Heart right ventricle (tissue), 16 donors: ENCODE measurements around the gene LRRC72. TPM values are rescaled to one million over a fixed set of nuclear protein-coding genes. Genes with fewer than 3 reads are reported as not detected.

Experiments
- ATAC-seq, 8 donors: fragments of 200-7000 bp; cut with Tn5 transposase; one replicate each; pipeline ENCODE4 v1.9.1; 2020; ENCODE audit warnings: mild to moderate bottlenecking in 8 of 8, moderate library complexity in 8 of 8, moderate number of reproducible peaks in 1 of 8
- DNase-seq, 2 donors: peaks; one replicate each; pipeline ENCODE4 v3.0.0-alpha.2; 2020
- H3K27ac ChIP-seq, 10 donors: fragments of 200-600 bp; sonication (generic) in 2 of 10; one replicate each; pipeline versions ENCODE4 v1.5.0 to v1.8.0; 2020 to 2022; ENCODE audit warnings: mild to moderate bottlenecking in 3 of 10
- H3K27me3 ChIP-seq, 7 donors: fragments of 200-600 bp; one replicate each; pipeline ENCODE4 v1.8.0; 2021 to 2022; ENCODE audit warnings: mild to moderate bottlenecking in 2 of 7
- H3K36me3 ChIP-seq, 9 donors: fragments of 200-600 bp; sonication (generic) in 1 of 9; one replicate each; pipeline versions ENCODE4 v1.5.0 to v1.8.0; 2020 to 2022; ENCODE audit warnings: mild to moderate bottlenecking in 2 of 9
- H3K4me1 ChIP-seq, 9 donors: fragments of 200-600 bp; sonication (generic) in 1 of 9; one replicate each; pipeline versions ENCODE4 v1.5.0 to v1.8.0; 2020 to 2022; ENCODE audit warnings: mild to moderate bottlenecking in 4 of 9
- H3K4me3 ChIP-seq, 10 donors: fragments of 200-600 bp; sonication (generic) in 2 of 10; one replicate each; pipeline versions ENCODE4 v1.5.0 to v1.8.0; 2020 to 2022; ENCODE audit warnings: mild to moderate bottlenecking in 7 of 10, moderate library complexity in 2 of 10
- H3K9me3 ChIP-seq, 11 donors: fragments of 200-600 bp in 10 of 11; sonication (generic) in 2 of 11; one replicate each; pipeline versions ENCODE4 v1.5.0 to v1.8.0; 2013 to 2022; ENCODE audit warnings: mild to moderate bottlenecking in 2 of 11, control low read depth in 1 of 11, moderate library complexity in 1 of 11
- WGBS, 2 donors: extraction: QIAGEN DNeasy Blood & Tissue Kit; methylation state at CpG; one replicate each; pipeline ENCODE4 v1.1.7; 2013; ENCODE audit warnings: inconsistent platforms in 1 of 2; 5-methylcytosine and 5-hydroxymethylcytosine counted together
- intact Hi-C, 10 donors: fragments of 100-400 bp; cut with DNase I; formaldehyde crosslinking; loops; one replicate each; pipeline versions ENCODE4 v1.11.1 to v1.14.2; 2022
- polyA plus RNA-seq, 2 donors: library from polyadenylated mRNA; stranded (reverse); fragments of 200-250 nt; gene quantifications; one replicate each; pipeline ENCODE4 v1.2.3, GENCODE V29; 2013
- total RNA-seq, 10 donors: library from RNA; stranded (reverse); fragmentation: NEBNext Ultra II Directional in 3 of 10; extraction: Animal tissue kit (Norgen Biotek cat#: 25700) in 3 of 10; gene quantifications; one replicate each; pipeline versions ENCODE4 v1.2.1 to v1.2.4, GENCODE V29; 2021 to 2023
- TF ChIP-seq, protein P1 (sequence below), 9 donors: fragments of 200-600 bp; sonication (generic) in 2 of 9; IDR thresholded peaks; one replicate each; pipeline versions ENCODE4 v1.5.0 to v1.8.0; 2021 to 2022; ENCODE audit warnings: antibody characterized with exemption in 9 of 9, mild to moderate bottlenecking in 5 of 9, moderate library complexity in 1 of 9
- donor health status: Arrhythmogenic right ventricular cardiomyopathy.
- donor health status: ischemic (EF 13 %, LVEDD 7.1; RV severe dilation, severe dysfunction).
- donor health status: healthy with polysubstance abuse.
- donor health status: DM: no; HTN: yes; CAD: no.
- donor health status: DM: no; HTN: no; CAD: no.
- donor health status: ischemic (EF 25% LVEDD 6.9; RV normal size, moderate dysfunction).
- donor health status: ischemic (EF 25% LVEDD 5.7; RV mildly dilated, moderate dysfunction).
- donor health status: healthy.
- donor health status: DM: yes; HTN: yes; CAD: no.
- donor health status: Ischemic cardiomyopathy.
- donor health status: ischemic (EF 35%, LVEDD 5.7; RV mildly dilated, moderate dysfunction).
- donor health status: nonischemic (EF 11% LVEDD 7.7; RV severe dilation, severe dysfunction).
- donor health status: DM: yes; HTN: yes; CAD: no.
- donor health status: PGD.
- donor health status: ischemic (EF 29% LVEDD 5.4; RV normal size, mild dysfunction).
- donor health status: nonischemic (EF 23%, LVEDD 6.1; RV moderate dilation, normal function).

Gene LRRC72
- total and polyA plus RNA-seq, 12 donors = not detected

DNA sequence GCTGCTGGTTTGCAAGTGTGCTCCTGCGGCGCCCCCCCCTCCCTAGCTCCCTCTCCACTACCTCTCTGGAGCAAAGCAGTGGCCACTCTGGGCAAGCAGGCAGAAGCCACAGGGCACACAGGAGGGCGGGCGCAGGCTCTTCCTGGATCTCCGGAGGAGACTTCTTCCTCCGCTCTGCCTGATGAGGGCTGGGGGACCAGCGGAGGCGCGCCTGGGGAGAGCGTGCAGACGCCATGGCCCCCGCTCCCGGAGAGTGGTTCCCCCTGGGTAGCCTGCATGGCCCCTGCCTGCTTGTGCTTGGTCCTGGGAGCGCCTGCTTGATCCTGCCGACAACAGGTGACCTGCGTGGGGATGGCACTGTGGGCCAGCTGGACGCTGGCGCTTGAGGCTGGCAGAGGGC is 89.9 kb downstream of the LRRC72 start:
- Histone ChIP-seq H3K4me1 (no peaks in the 10 kb centered on the region), H3K27ac (no peak overlapping the region), H3K4me3 (no peak overlapping the region), H3K9me3 (no peaks in the 10 kb centered on the region), H3K27me3 (no peaks in the 10 kb centered on the region), H3K36me3 (peaks cover 0 to 99% (median 39%) of the 10 kb centered on the region in 9 donors)
- DNase-seq (no peak), ATAC-seq (no peak)
- TF ChIP-seq, protein P1, sequence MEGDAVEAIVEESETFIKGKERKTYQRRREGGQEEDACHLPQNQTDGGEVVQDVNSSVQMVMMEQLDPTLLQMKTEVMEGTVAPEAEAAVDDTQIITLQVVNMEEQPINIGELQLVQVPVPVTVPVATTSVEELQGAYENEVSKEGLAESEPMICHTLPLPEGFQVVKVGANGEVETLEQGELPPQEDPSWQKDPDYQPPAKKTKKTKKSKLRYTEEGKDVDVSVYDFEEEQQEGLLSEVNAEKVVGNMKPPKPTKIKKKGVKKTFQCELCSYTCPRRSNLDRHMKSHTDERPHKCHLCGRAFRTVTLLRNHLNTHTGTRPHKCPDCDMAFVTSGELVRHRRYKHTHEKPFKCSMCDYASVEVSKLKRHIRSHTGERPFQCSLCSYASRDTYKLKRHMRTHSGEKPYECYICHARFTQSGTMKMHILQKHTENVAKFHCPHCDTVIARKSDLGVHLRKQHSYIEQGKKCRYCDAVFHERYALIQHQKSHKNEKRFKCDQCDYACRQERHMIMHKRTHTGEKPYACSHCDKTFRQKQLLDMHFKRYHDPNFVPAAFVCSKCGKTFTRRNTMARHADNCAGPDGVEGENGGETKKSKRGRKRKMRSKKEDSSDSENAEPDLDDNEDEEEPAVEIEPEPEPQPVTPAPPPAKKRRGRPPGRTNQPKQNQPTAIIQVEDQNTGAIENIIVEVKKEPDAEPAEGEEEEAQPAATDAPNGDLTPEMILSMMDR (IDR thresholded peaks at IDR 0.05) = no peak
- intact Hi-C loops = loop anchor here in 1 of 10 donors (10.0 kb wide), 1 partner anchor 308 kb away; no protein-coding TSS in a partner anchor
- 85 to 92% methylated on average over 18 of the region's 18 CpGs for WGBS, 2 donors

- Histone ChIP-seq H3K9me3 (no peaks in the 10 kb centered on the region), H3K4me1 (no peaks in the 10 kb centered on the region), H3K27me3 (no peaks in the 10 kb centered on the region), H3K4me3 (no peak overlapping the region), H3K27ac (no peak overlapping the region), H3K36me3 (peaks cover 0 to 100% (median 34%) of the 10 kb centered on the region in 9 donors)
- no peak for DNase-seq
- ATAC-seq = peak in 4 of 8 donors; percentile 26 to 74 (median 53)
- 91 to 94% methylated on average over 2 of the region's 2 CpGs for WGBS, 2 donors
- intact Hi-C loops = loop anchor here in 3 of 10 donors (5.0 to 10.0 kb wide), 3 partner anchors 65 to 305 kb away; no protein-coding TSS in a partner anchor
- TF ChIP-seq, protein P1 (IDR thresholded peaks at IDR 0.05) = no peak
These were observed 93.4 kb downstream of the LRRC72 start for GRCh38 chr7:16619979-16620408.

DNA sequence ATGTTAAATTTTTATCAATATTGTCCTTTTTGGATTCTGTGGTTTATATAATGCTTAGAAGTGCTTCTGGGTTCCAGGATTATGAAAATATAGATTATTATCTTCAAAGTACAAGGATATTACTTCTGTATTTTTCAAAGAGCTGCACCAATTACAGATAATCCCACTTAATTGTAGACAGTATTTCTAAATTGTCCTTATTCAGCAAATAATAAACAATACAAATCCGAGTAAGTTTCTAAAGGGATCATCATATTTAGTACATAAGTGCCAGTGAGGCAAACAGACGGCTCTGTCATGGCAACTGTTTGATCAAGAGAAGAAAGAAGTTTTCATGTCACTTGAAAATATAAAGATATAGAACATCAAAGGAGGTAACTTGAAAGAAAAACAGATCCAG is 99.8 kb downstream of the LRRC72 start:
- no peak for DNase-seq
- intact Hi-C loops = loop anchor here in 1 of 10 donors (10.0 kb wide), 1 partner anchor 58 kb away; no protein-coding TSS in a partner anchor

DNA sequence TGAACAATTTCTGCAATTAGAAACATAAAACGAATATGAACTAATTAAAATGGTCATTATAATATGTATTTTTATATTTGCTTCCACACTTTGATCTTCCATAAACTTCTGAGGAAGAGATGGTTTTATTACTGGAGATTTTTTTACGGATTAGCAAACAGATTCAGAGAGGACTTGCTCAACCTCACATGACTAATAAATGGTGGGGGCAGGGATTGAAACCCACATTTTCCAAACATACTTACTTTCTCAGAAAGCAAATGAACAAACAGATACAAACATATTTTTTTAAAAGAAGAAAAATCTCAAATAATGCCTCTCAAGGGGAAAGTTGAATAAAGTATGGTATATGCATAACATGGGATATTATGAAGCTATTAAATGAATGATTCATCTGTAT is 100.6 kb downstream of the LRRC72 start:
- H3K4me1 ChIP-seq = no peaks in the 10 kb centered on the region
- no peak overlapping the region for H3K4me3 ChIP-seq
- peaks cover 0 to 67% (median 16%) of the 10 kb centered on the region in 9 donors for H3K36me3 ChIP-seq
- no peaks in the 10 kb centered on the region for H3K27me3 ChIP-seq
- no peak overlapping the region for H3K27ac ChIP-seq
- WGBS, 2 donors = 66 to 89% methylated on average over 2 of the region's 2 CpGs
- H3K9me3 ChIP-seq = no peaks in the 10 kb centered on the region
- DNase-seq = no peak
- no peak for ATAC-seq
- intact Hi-C loops = loop anchor here in 1 of 10 donors (10.0 kb wide), 1 partner anchor 58 kb away; no protein-coding TSS in a partner anchor
- TF ChIP-seq, protein P1 (IDR thresholded peaks at IDR 0.05) = no peak

More for the DNA sequence above, 99.8 kb downstream of the LRRC72 start:
- ATAC-seq = no peak
- H3K27me3 ChIP-seq = no peaks in the 10 kb centered on the region
- peaks cover 0 to 73% (median 22%) of the 10 kb centered on the region in 9 donors for H3K36me3 ChIP-seq
- TF ChIP-seq, protein P1 (IDR thresholded peaks at IDR 0.05) = no peak
- WGBS, 2 donors = 96% methylated on average over 2 of the region's 2 CpGs
- no peak overlapping the region for H3K4me3 ChIP-seq
- no peak overlapping the region for H3K27ac ChIP-seq
- H3K4me1 ChIP-seq = no peaks in the 10 kb centered on the region
- no peaks in the 10 kb centered on the region for H3K9me3 ChIP-seq
